ENCODE data around the gene NRP2. TPM values are rescaled to one million over a fixed set of nuclear protein-coding genes. Genes with fewer than 3 reads are reported as not detected.

NRP2 gene
- total RNA-seq, 4 donors from 2014 or later = 195 to 440 (median 314) TPM

GRCh38 chr2:205683502-205684367 lies 1.4 kb downstream of the NRP2 start:
- Histone ChIP-seq H3K27ac (replicated peaks in 1 of 4) (peak overlapping the region; percentile 92 to 98 (median 96)), H3K4me1 (peaks cover 36 to 59% (median 53%) of the 10 kb centered on the region in 4 donors), H3K4me3 (peak overlapping the region; percentile 76 to 95 (median 80)), H3K36me3 (peaks cover 0 to 7% (median 2%) of the 10 kb centered on the region in 4 donors), H3K9me3 (no peaks in the 10 kb centered on the region), H3K27me3 (no peaks in the 10 kb centered on the region)
- DNase-seq (ENCODE audit: extremely low spot score) = peak; percentile 64
- no peak for TF ChIP-seq POLR2AphosphoS5 (IDR thresholded peaks at IDR 0.05)
- no peak for TF ChIP-seq EP300 (IDR thresholded peaks at IDR 0.05)
- no peak for TF ChIP-seq POLR2A (IDR thresholded peaks at IDR 0.05; ENCODE audit: low read depth)
- TF ChIP-seq CTCF (IDR thresholded peaks at IDR 0.05) = no peak
- intact Hi-C loops (cut with DNase I) = loop anchor here (5.0 kb wide), 1 partner anchor 79 kb away; no protein-coding TSS in a partner anchor
- WGBS = 33% methylated on average over 10 of the region's 10 CpGs

DNA sequence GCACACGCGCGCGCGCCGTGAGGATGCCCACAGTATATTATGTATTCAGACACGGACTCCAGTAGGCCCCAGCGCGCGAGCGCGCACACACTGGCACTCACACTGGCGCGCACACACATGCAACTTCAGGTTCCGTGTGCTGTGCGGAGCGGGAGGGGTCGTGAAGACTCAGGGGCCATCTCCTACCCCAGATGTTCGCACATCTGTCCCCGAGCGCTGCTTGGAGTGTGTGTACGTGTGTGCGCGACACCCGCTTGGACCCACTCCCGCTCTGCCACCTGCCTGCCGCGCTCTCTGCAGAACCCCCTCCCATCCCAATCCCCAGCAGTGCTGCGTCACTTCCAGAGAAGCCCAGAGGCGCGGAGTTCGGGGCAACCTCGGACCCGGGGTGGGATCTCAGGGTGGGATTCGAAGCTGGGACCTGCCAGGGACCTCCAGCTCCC lies 2.6 kb downstream of the NRP2 start:
- Histone ChIP-seq H3K9me3 (no peaks in the 10 kb centered on the region), H3K36me3 (peaks cover 0 to 7% (median 2%) of the 10 kb centered on the region in 4 donors), H3K4me3 (peak overlapping the region; percentile 76 to 95 (median 80)), H3K27me3 (no peaks in the 10 kb centered on the region), H3K4me1 (peaks cover 36 to 71% (median 64%) of the 10 kb centered on the region in 4 donors), H3K27ac (replicated peaks in 1 of 4) (peak overlapping the region; percentile 92 to 98 (median 96))
- intact Hi-C loops (cut with DNase I) = loop anchor here (5.0 kb wide), 2 partner anchors 77 to 202 kb away; no protein-coding TSS in a partner anchor
- TF ChIP-seq POLR2AphosphoS5 (IDR thresholded peaks at IDR 0.05) = peak in 1 of 2 donors; percentile 49
- peak; percentile 19 for TF ChIP-seq POLR2A (IDR thresholded peaks at IDR 0.05; ENCODE audit: low read depth)
- TF ChIP-seq CTCF (IDR thresholded peaks at IDR 0.05) = no peak
- TF ChIP-seq EP300 (IDR thresholded peaks at IDR 0.05) = no peak
- DNase-seq (ENCODE audit: extremely low spot score) = peak; percentile 91
- 30% methylated on average over 2 of the region's 35 CpGs for WGBS

- TF ChIP-seq POLR2AphosphoS5 (IDR thresholded peaks at IDR 0.05) (peak in 1 of 2 donors; percentile 8), CTCF (IDR thresholded peaks at IDR 0.05) (no peak)
- 1% methylated on average over 26 of the region's 72 CpGs for WGBS
- Histone ChIP-seq H3K27me3 (no peaks in the 10 kb centered on the region), H3K27ac (replicated peaks in 1 of 4) (peak overlapping the region; percentile 92 to 98 (median 96)), H3K36me3 (peaks cover 0 to 7% (median 2%) of the 10 kb centered on the region in 4 donors), H3K9me3 (no peaks in the 10 kb centered on the region), H3K4me3 (peak overlapping the region; percentile 76 to 95 (median 80)), H3K4me1 (peaks cover 36 to 71% (median 65%) of the 10 kb centered on the region in 4 donors)
- DNase-seq (ENCODE audit: extremely low spot score) = peak; percentile 91
- intact Hi-C loops (cut with DNase I) = loop anchor here (5.0 kb wide), 1 partner anchor 202 kb away; no protein-coding TSS in a partner anchor
Measured at GRCh38 chr2:205685314-205686055, 3.2 kb downstream of the NRP2 start.

- Histone ChIP-seq H3K4me3 (peak overlapping the region; percentile 76 to 95 (median 80)), H3K27ac (replicated peaks in 1 of 4) (peak overlapping the region; percentile 92 to 98 (median 96)), H3K9me3 (no peaks in the 10 kb centered on the region), H3K27me3 (no peaks in the 10 kb centered on the region), H3K4me1 (peaks cover 36 to 71% (median 65%) of the 10 kb centered on the region in 4 donors), H3K36me3 (peaks cover 0 to 7% (median 2%) of the 10 kb centered on the region in 4 donors)
- TF ChIP-seq POLR2A (IDR thresholded peaks at IDR 0.05; ENCODE audit: low read depth) (no peak), POLR2AphosphoS5 (IDR thresholded peaks at IDR 0.05) (no peak), EP300 (IDR thresholded peaks at IDR 0.05) (no peak), CTCF (IDR thresholded peaks at IDR 0.05) (no peak)
- 15% methylated on average over 31 of the region's 45 CpGs for WGBS
- no peak for DNase-seq (ENCODE audit: extremely low spot score)
- intact Hi-C loops (cut with DNase I) = loop anchor here (5.0 kb wide), 1 partner anchor 201 kb away; no protein-coding TSS in a partner anchor
Measured at GRCh38 chr2:205686056-205686782, 3.9 kb downstream of the NRP2 start.

All from esophagus muscularis mucosa (tissue), 4 donors.